K562 (cell line): ENCODE results near the gene CDCA7. TPM values are rescaled to one million over a fixed set of nuclear protein-coding genes. Genes with fewer than 3 reads are reported as not detected.

Experiments used
- CREM ChIP-seq: IDR thresholded peaks from 2 replicates; pipeline ENCODE4 v1.6.1; 2014; ENCODE audit warnings: antibody characterized with exemption, low read depth
- FOXK1 ChIP-seq: sonication (generic); formaldehyde crosslinking; IDR thresholded peaks from 2 replicates; pipeline ENCODE4 v1.8.0; 2022; ENCODE audit warnings: missing genetic modification reagents, mild to moderate bottlenecking, borderline replicate concordance
- KAT7 ChIP-seq: sonication (generic); formaldehyde crosslinking; IDR thresholded peaks from 2 replicates; pipeline ENCODE4 v1.8.0; 2022; ENCODE audit warnings: missing genetic modification reagents, mild to moderate bottlenecking, borderline replicate concordance
- MAZ ChIP-seq, 2 experiments: fragments of 450-650 bp in 1 of 2; sonication (generic) in 1 of 2; formaldehyde crosslinking; IDR thresholded peaks in 1 of 2; conservative IDR thresholded peaks in 1 of 2; 2 replicates each; pipeline versions ENCODE4 v1.4.0 to v1.5.0; 2020; ENCODE audit warnings: mild to moderate bottlenecking in 1 of 2, missing genetic modification reagents in 1 of 2
- PURB ChIP-seq: sonication (generic); formaldehyde crosslinking; IDR thresholded peaks from 2 replicates; pipeline ENCODE4 v1.9.0; 2021; ENCODE audit warnings: low read depth, mild to moderate bottlenecking, missing genetic modification reagents
- RAD21 ChIP-seq, 2 experiments: fragments of 250-450 bp in 1 of 2; fragments of 450-650 bp in 1 of 2; sonication (Bioruptor Pico) in 1 of 2; formaldehyde crosslinking in 1 of 2; IDR thresholded peaks in 1 of 2; conservative IDR thresholded peaks in 1 of 2; 2 replicates each; pipeline versions ENCODE4 v1.4.0 to v1.8.0; 2020 to 2022; ENCODE audit warnings: mild to moderate bottlenecking in 2 of 2, moderate library complexity in 1 of 2
- RBFOX2 ChIP-seq: fragments of 200-400 bp; formaldehyde crosslinking; IDR thresholded peaks from 2 replicates; pipeline ENCODE4 v1.6.1; 2017; ENCODE audit warnings: low read depth, mild to moderate bottlenecking, low read length, moderate library complexity
- REST ChIP-seq, 2 experiments: fragments of 450-650 bp; formaldehyde crosslinking in 1 of 2; IDR thresholded peaks; 2 replicates each; pipeline versions ENCODE4 v1.4.0 to v1.6.1; 2014 to 2020; ENCODE audit warnings: mild to moderate bottlenecking in 2 of 2, borderline replicate concordance in 1 of 2, low read depth in 1 of 2
- SMC3 ChIP-seq: conservative IDR thresholded peaks from 2 replicates; pipeline ENCODE4 v1.6.1; 2011; ENCODE audit warnings: low read depth, low read length, improper control_type of control experiment; ENCODE audit not compliant: insufficient read depth
- TBP ChIP-seq: optimal IDR thresholded peaks from 2 replicates; pipeline ENCODE3; 2011; ENCODE audit warnings: low read depth, low read length, improper control_type of control experiment
- TEAD4 ChIP-seq, 2 experiments: sonication (generic) in 1 of 2; formaldehyde crosslinking in 1 of 2; IDR thresholded peaks; 2 replicates each; pipeline versions ENCODE4 v1.6.1 to v1.8.0; 2012 to 2022; ENCODE audit warnings: borderline replicate concordance in 1 of 2, inconsistent platforms in 1 of 2, low read length in 1 of 2, mild to moderate bottlenecking in 1 of 2, missing genetic modification reagents in 1 of 2
- YY1 ChIP-seq, 3 experiments: IDR thresholded peaks; 2 replicates each; pipeline ENCODE4 v1.6.1; 2011; ENCODE audit warnings: low read length in 2 of 3, mild to moderate bottlenecking in 2 of 3, moderate library complexity in 2 of 3, borderline replicate concordance in 1 of 3, control low read depth in 1 of 3, low read depth in 1 of 3; ENCODE audit not compliant: insufficient read depth in 3 of 3, insufficient replicate concordance in 2 of 3, control insufficient read depth in 1 of 3, insufficient read length in 1 of 3; ENCODE audit errors: extremely low read depth in 1 of 3
- ZBTB33 ChIP-seq: sonication (generic); formaldehyde crosslinking; IDR thresholded peaks from 2 replicates; pipeline ENCODE4 v1.8.1; 2023; ENCODE audit warnings: mild to moderate bottlenecking, missing genetic modification reagents
- ZFP36 ChIP-seq: fragments of 150-350 bp; IDR thresholded peaks from 2 replicates; pipeline ENCODE4 v1.6.1; 2018; ENCODE audit warnings: low read length, low read depth; ENCODE audit not compliant: partially characterized antibody
- ZNF232 ChIP-seq: sonication (generic); formaldehyde crosslinking; IDR thresholded peaks from 2 replicates; pipeline ENCODE4 v1.8.0; 2022; ENCODE audit warnings: mild to moderate bottlenecking, missing genetic modification reagents
- polyA plus RNA-seq, 8 experiments: library from polyadenylated mRNA; depleted of rRNA in 4 of 8; stranded (reverse) in 5 of 8; unstranded in 3 of 8; fragments of >200 nt; fragmentation: Nextera tagmentation in 2 of 8; fragmentation: Illumina TruSeq in 1 of 8; extraction: Ambion mirVana in 2 of 8; extraction: Trizol in 1 of 8; gene quantifications; 2 replicates each; pipeline versions ENCODE4 v1.2.1 to v1.2.3, GENCODE V29; 2011 to 2014; ENCODE audit warnings: inconsistent platforms in 1 of 8, missing spikeins in 1 of 8
- total RNA-seq, 7 experiments: library from RNA; depleted of rRNA in 6 of 7; stranded (reverse); fragments of >200 nt in 6 of 7; fragmentation: Illumina TruSeq in 2 of 7; extraction: Trizol in 2 of 7; gene quantifications; 2 replicates each; pipeline versions ENCODE4 v1.2.1 to v1.2.3, GENCODE V29; 2011 to 2021; ENCODE audit warnings: low replicate concordance in 1 of 7

CDCA7 gene
- total and polyA plus RNA-seq, 9 of the 15 experiments (the other 6 are each of a cell fraction or from before 2014, with no cell fraction given): 28.5 to 122 (median 51.0) TPM

GRCh38 chr2:173402405-173402974 lies 47.8 kb downstream of the CDCA7 start (continued):
- TF ChIP-seq SMC3 (peak; percentile 93), FOXK1 (CRISPR knock-in tag) (no peak), YY1 (IDR thresholded peaks at IDR 0.05; ENCODE audit: borderline replicate concordance in 1 of 3, control insufficient read depth in 1 of 3, extremely low read depth in 1 of 3, insufficient read depth in 3 of 3, insufficient read length in 1 of 3, insufficient replicate concordance in 2 of 3, low read depth in 1 of 3, low read length in 2 of 3) (peak in 2 of 3 experiments; percentile 20 to 35), PURB (CRISPR knock-in tag) (no peak), CREM (peak; percentile 52), RAD21 (CRISPR knock-in tag; conservative IDR thresholded peaks at IDR 0.05 in 1 of 2, IDR thresholded peaks at IDR 0.05 in 1 of 2) (peak; percentile 94 to 98), MAZ (CRISPR knock-in tag; conservative IDR thresholded peaks at IDR 0.05 in 1 of 2, IDR thresholded peaks at IDR 0.05 in 1 of 2) (0 out of 4 replicates have a peak, but pooled peaks of 1 of the 2 experiments have one; percentile 25), REST (IDR thresholded peaks at IDR 0.05; ENCODE audit: borderline replicate concordance) (peak; percentile 87), REST (CRISPR knock-in tag; IDR thresholded peaks at IDR 0.05; ENCODE audit: low read depth) (no peak), ZNF232 (CRISPR knock-in tag) (0 out of 2 replicates have a peak, but pooled peaks have one; percentile 20), TBP (peak; percentile 11), ZFP36 (peak; percentile 61), TEAD4 (IDR thresholded peaks at IDR 0.05; ENCODE audit: low read length) (0 out of 2 replicates have a peak, but pooled peaks have one; percentile 9), TEAD4 (CRISPR knock-in tag; IDR thresholded peaks at IDR 0.05; ENCODE audit: borderline replicate concordance) (no peak), KAT7 (no peak), ZBTB33 (CRISPR knock-in tag) (0 out of 2 replicates have a peak, but pooled peaks have one; percentile 24), RBFOX2 (no peak)
